H9 (cell line): ENCODE data around the gene TPGS1. TPM values are rescaled to one million over a fixed set of nuclear protein-coding genes. Genes with fewer than 3 reads are reported as not detected.

Experiments used
- DNase-seq: peaks from one replicate; pipeline ENCODE4 v3.0.0-alpha.2; 2017
- H2AFZ ChIP-seq: one replicate; pipeline ENCODE4 v1.6.1; 2013; ENCODE audit warnings: mild to moderate bottlenecking, low read length, control low read depth, moderate library complexity
- H2AK5ac ChIP-seq: 2 replicates; pipeline ENCODE4 v1.6.1; 2013; ENCODE audit warnings: low read length, control low read depth, mixed read lengths; ENCODE audit not compliant: insufficient read length
- H2BK120ac ChIP-seq: one replicate; pipeline ENCODE4 v1.6.1; 2013; ENCODE audit warnings: low read depth, mild to moderate bottlenecking, low read length, control low read depth, inconsistent platforms; ENCODE audit not compliant: poor library complexity, severe bottlenecking
- H2BK12ac ChIP-seq: 2 replicates; pipeline ENCODE4 v1.6.1; 2013; ENCODE audit warnings: low read length, control low read depth, mixed read lengths, low read depth; ENCODE audit not compliant: insufficient read length
- H2BK15ac ChIP-seq: 2 replicates; pipeline ENCODE4 v1.6.1; 2013; ENCODE audit warnings: low read depth, low read length, control low read depth
- H2BK20ac ChIP-seq: one replicate; pipeline ENCODE4 v1.6.1; 2013; ENCODE audit warnings: low read depth, mild to moderate bottlenecking, low read length, control low read depth, inconsistent platforms; ENCODE audit not compliant: poor library complexity, severe bottlenecking
- H2BK5ac ChIP-seq: 2 replicates; pipeline ENCODE4 v1.6.1; 2013; ENCODE audit warnings: low read length, control low read depth, mixed read lengths; ENCODE audit not compliant: insufficient read length
- H3K14ac ChIP-seq: 2 replicates; pipeline ENCODE4 v1.6.1; 2013; ENCODE audit warnings: low read length, control low read depth; ENCODE audit not compliant: insufficient read depth
- H3K18ac ChIP-seq: 2 replicates; pipeline ENCODE4 v1.6.1; 2013; ENCODE audit warnings: low read depth, mild to moderate bottlenecking, mixed read lengths, low read length, control low read depth; ENCODE audit not compliant: insufficient read length
- H3K23ac ChIP-seq: 2 replicates; pipeline ENCODE4 v1.6.1; 2013; ENCODE audit warnings: low read length, control low read depth, mixed read lengths, low read depth; ENCODE audit not compliant: insufficient read length
- H3K23me2 ChIP-seq: 2 replicates; pipeline ENCODE4 v1.6.1; 2013; ENCODE audit warnings: low read depth, mild to moderate bottlenecking, mixed read lengths, low read length, control low read depth; ENCODE audit not compliant: insufficient read length, poor library complexity, severe bottlenecking
- H3K27ac ChIP-seq: 2 replicates; pipeline ENCODE4 v1.5.1; 2013; ENCODE audit warnings: low read length, control low read depth, mixed read lengths, low read depth; ENCODE audit not compliant: insufficient read length
- H3K27me3 ChIP-seq: 2 replicates; pipeline ENCODE4 v1.6.1; 2013; ENCODE audit warnings: low read length, control low read depth, inconsistent platforms; ENCODE audit not compliant: insufficient read depth
- H3K4ac ChIP-seq: 2 replicates; pipeline ENCODE4 v1.6.1; 2013; ENCODE audit warnings: low read depth, mild to moderate bottlenecking, control low read depth, inconsistent platforms, low read length, moderate library complexity
- H3K4me1 ChIP-seq: 2 replicates; pipeline ENCODE4 v1.6.1; 2013; ENCODE audit warnings: low read length, control low read depth, inconsistent platforms; ENCODE audit not compliant: insufficient read depth
- H3K4me2 ChIP-seq: 2 replicates; pipeline ENCODE4 v1.6.1; 2013; ENCODE audit warnings: low read length, control low read depth, mixed read lengths; ENCODE audit not compliant: insufficient read length, insufficient read depth
- H3K56ac ChIP-seq: 2 replicates; pipeline ENCODE4 v1.6.1; 2013; ENCODE audit warnings: low read depth, mild to moderate bottlenecking, mixed read lengths, low read length, control low read depth; ENCODE audit not compliant: insufficient read length
- H3K79me1 ChIP-seq: 2 replicates; pipeline ENCODE4 v1.6.1; 2013; ENCODE audit warnings: low read depth, mild to moderate bottlenecking, moderate library complexity, low read length, control low read depth, inconsistent platforms; ENCODE audit not compliant: insufficient read depth, poor library complexity, severe bottlenecking
- H3K79me2 ChIP-seq: 2 replicates; pipeline ENCODE4 v1.6.1; 2013; ENCODE audit warnings: low read length, control low read depth, inconsistent platforms; ENCODE audit not compliant: insufficient read depth
- H3K9ac ChIP-seq: 2 replicates; pipeline ENCODE4 v1.6.1; 2013; ENCODE audit warnings: low read length, control low read depth, mixed read lengths; ENCODE audit not compliant: insufficient read length; ENCODE audit errors: extremely low read depth
- H3K9me3 ChIP-seq: one replicate; pipeline ENCODE4 v1.6.1; 2013; ENCODE audit warnings: low read depth, low read length, inconsistent platforms; ENCODE audit not compliant: control insufficient read depth
- H3T11ph ChIP-seq: one replicate; pipeline ENCODE4 v1.6.1; 2013; ENCODE audit warnings: mild to moderate bottlenecking, low read length, control low read depth, inconsistent platforms
- H4K20me1 ChIP-seq: one replicate; pipeline ENCODE4 v1.6.1; 2013; ENCODE audit not compliant: control insufficient read depth, insufficient read length, insufficient read depth
- H4K5ac ChIP-seq: 2 replicates; pipeline ENCODE4 v1.6.1; 2013; ENCODE audit warnings: low read depth, mild to moderate bottlenecking, mixed read lengths, low read length, control low read depth; ENCODE audit not compliant: insufficient read length
- H4K8ac ChIP-seq: replicated peaks from 2 replicates; pipeline ENCODE4 v1.6.1; 2013; ENCODE audit warnings: low read length, control low read depth, mixed read lengths, low read depth; ENCODE audit not compliant: insufficient read length
- H4K91ac ChIP-seq: 2 replicates; pipeline ENCODE4 v1.6.1; 2013; ENCODE audit warnings: low read depth, mild to moderate bottlenecking, moderate library complexity, mixed read lengths, low read length, control low read depth; ENCODE audit not compliant: insufficient read length
- H3K27ac Mint-ChIP-seq, 3 experiments: 2 replicates in 2 of 3; 3 replicates in 1 of 3; pipeline ENCODE4 v1.8.0; 2020 to 2021; ENCODE audit warnings: mixed read lengths in 3 of 3, mild to moderate bottlenecking in 1 of 3, moderate library complexity in 1 of 3
- H3K27me3 Mint-ChIP-seq: 2 replicates; pipeline ENCODE4 v1.8.0; 2021; ENCODE audit warnings: low read depth, mild to moderate bottlenecking, moderate library complexity, mixed read lengths
- H3K36me3 Mint-ChIP-seq, 3 experiments: 2 replicates in 2 of 3; 3 replicates in 1 of 3; pipeline ENCODE4 v1.8.0; 2020 to 2021; ENCODE audit warnings: low read depth in 3 of 3, mixed read lengths in 3 of 3; ENCODE audit not compliant: insufficient read depth in 1 of 3
- H3K4me1 Mint-ChIP-seq, 2 experiments: 2 replicates each; pipeline ENCODE4 v1.8.0; 2020; ENCODE audit warnings: mixed read lengths in 2 of 2
- H3K4me3 Mint-ChIP-seq, 2 experiments: 2 replicates in 1 of 2; 3 replicates in 1 of 2; pipeline ENCODE4 v1.8.0; 2020 to 2021; ENCODE audit warnings: mild to moderate bottlenecking in 2 of 2, mixed read lengths in 2 of 2, moderate library complexity in 1 of 2
- H3K9me3 Mint-ChIP-seq, 2 experiments: 2 replicates in 1 of 2; 3 replicates in 1 of 2; pipeline ENCODE4 v1.8.0; 2020; ENCODE audit warnings: mild to moderate bottlenecking in 2 of 2, mixed read lengths in 2 of 2, moderate library complexity in 1 of 2
- WGBS: extraction: QIAGEN DNeasy Blood & Tissue Kit; methylation state at CpG from one replicate; pipeline ENCODE4 v1.1.7; 2013; ENCODE audit warnings: missing lambda C conversion rate, low lambda C conversion rate, mixed read lengths; ENCODE audit not compliant: insufficient read length; ENCODE audit errors: extremely low coverage; 5-methylcytosine and 5-hydroxymethylcytosine counted together
- total RNA-seq: library from RNA; stranded (reverse); gene quantifications from 2 replicates; pipeline ENCODE4 v1.2.1, GENCODE V29; 2021
- TF ChIP-seq, protein P1 (sequence below): fragments of 200-600 bp; sonication (generic); conservative IDR thresholded peaks from 3 replicates; pipeline ENCODE4 v1.8.0; 2021; ENCODE audit warnings: antibody characterized with exemption, mild to moderate bottlenecking

TPGS1 gene
- total RNA-seq, 1 experiment from 2014 or later, result 7.4 TPM

DNA sequence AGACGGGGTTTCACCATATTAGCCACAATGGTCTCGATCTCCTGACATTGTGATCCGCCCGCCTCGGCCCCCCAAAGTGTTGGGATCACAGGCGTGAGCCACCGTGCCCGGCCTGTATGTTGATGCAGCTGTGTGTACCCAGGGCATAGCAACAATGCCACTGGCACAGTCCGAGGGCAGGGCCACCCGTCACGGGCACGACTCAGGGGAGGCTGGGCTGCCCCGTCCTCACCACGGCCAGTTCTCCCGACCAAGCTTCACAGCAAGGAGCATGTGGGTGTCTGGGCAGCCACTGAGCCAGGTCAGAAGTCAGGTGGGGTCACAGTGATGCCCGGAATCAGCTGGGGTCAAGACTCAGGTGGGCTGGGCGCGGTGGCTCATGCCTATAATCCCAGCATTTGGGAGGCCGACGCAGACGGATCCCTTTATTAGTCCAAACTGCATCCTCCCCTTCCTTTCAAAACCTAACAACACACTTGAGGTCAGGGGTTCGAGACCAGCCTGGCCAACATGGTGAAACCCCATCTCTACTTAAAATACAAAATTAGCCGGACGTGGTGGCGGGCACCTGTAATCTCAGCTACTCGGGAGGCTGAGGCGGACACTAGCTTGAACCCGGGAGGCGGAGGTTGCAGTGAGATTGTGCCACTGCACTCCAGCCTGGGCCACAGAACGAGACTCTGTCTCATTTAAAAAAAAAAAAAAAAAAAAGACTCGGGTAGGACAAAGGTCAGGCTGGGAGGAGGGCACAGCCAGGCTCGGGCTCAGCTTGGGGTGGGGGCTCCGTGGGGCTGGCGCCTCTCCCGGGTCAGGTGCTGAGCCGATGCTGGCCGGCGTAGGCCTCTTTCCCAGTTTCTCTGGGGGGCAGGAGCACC lies 23.1 kb downstream of the TPGS1 start:
- Histone ChIP-seq H4K20me1 (peaks cover 4% of the 10 kb centered on the region), H2BK20ac (no peak overlapping the region), H2BK15ac (no peak overlapping the region), H2BK120ac (no peak overlapping the region), H3K23me2 (peaks cover 6% of the 10 kb centered on the region), H3K79me2 (peaks cover 13% of the 10 kb centered on the region; the same call in 1 of the 2 replicates), H4K5ac (no peak overlapping the region), H2BK5ac (no peak overlapping the region), H3K23ac (no peak overlapping the region), H4K91ac (no peak overlapping the region), H3K14ac (no peak overlapping the region), H2AK5ac (no peak overlapping the region), H3K9ac (no peak overlapping the region), H3K27ac (no peak overlapping the region), H3K9me3 (no peaks in the 10 kb centered on the region), H2AFZ (no peak overlapping the region), H3K18ac (no peak overlapping the region), H3K56ac (no peak overlapping the region), H3K4me2 (peak overlapping the region; percentile 19), H3K4ac (no peak overlapping the region), H2BK12ac (no peak overlapping the region), H3K4me1 (no peaks in the 10 kb centered on the region), H4K8ac (no peak overlapping the region), H3K27me3 (no peaks in the 10 kb centered on the region), H3K79me1 (peaks cover 8% of the 10 kb centered on the region), H3T11ph (no peak overlapping the region)
- TF ChIP-seq, protein P1, sequence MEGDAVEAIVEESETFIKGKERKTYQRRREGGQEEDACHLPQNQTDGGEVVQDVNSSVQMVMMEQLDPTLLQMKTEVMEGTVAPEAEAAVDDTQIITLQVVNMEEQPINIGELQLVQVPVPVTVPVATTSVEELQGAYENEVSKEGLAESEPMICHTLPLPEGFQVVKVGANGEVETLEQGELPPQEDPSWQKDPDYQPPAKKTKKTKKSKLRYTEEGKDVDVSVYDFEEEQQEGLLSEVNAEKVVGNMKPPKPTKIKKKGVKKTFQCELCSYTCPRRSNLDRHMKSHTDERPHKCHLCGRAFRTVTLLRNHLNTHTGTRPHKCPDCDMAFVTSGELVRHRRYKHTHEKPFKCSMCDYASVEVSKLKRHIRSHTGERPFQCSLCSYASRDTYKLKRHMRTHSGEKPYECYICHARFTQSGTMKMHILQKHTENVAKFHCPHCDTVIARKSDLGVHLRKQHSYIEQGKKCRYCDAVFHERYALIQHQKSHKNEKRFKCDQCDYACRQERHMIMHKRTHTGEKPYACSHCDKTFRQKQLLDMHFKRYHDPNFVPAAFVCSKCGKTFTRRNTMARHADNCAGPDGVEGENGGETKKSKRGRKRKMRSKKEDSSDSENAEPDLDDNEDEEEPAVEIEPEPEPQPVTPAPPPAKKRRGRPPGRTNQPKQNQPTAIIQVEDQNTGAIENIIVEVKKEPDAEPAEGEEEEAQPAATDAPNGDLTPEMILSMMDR, result no peak
- no peak for DNase-seq
- Mint-ChIP-seq H3K27ac (no peak overlapping the region), H3K9me3 (0 out of 5 replicates have a peak, but pooled peaks cover 0 to 2% of the 10 kb centered on the region in 2 experiments), H3K4me1 (peaks cover 8 to 31% of the 10 kb centered on the region in 2 experiments), H3K36me3 (peaks cover 0 to 2% (median 0%) of the 10 kb centered on the region in 3 experiments; a peak in 3 of 7 replicates), H3K27me3 (peaks cover 14% of the 10 kb centered on the region), H3K4me3 (peak overlapping the region; percentile 80 to 87)
- no CpG with 5 or more reads among the region's 38 CpGs for WGBS
